ENCODE measurements around the gene FOXE1. TPM values are rescaled to one million over a fixed set of nuclear protein-coding genes. Genes with fewer than 3 reads are reported as not detected.

FOXE1 gene
- not detected for polyA plus RNA-seq (2013, experiment 1 of 2)
- polyA plus RNA-seq (2013, experiment 2 of 2), result not detected

DNA sequence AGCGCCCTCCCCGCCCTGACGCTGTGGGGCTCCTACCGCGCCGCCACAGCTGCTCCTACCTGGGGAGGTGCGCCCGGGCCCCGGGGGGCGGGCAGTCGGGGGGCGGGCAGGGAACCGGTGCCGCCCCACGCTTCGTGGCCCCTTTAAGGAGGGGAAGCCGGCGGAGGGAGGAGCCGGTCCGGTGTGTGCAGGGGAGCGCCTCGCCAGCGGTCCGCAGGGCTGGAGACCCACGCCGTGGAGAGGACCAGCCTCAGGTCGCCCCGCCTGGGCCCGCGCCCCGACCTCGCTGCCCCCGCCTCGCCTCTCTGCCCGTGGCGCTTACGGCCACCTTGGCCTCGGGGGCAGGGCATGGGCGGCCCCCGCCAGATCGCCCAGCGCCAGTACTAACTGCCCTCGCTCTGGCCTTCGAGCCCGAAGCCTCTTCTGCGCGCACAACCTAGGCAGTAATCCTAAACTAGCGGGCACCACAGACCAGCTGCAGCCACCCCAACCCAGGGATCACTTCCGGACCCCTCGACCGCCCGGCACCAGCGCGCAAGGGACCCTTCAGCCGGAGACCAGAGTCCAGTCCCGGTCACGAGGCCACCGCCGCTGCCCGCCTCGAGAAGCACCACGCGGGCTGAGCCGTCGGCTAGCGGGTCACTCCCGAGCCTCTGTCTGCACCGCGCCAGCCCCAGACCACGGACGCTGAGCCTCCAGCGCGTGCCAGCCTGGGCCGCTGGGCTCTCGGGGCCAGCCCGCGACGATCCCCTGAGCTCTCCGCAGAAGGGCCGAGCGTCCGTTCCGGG is at the start of gene FOXE1:
FOXE1 (plus strand) TSS at position 171 of the 788 bp plus-strand sequence. CDS start 689 bp downstream, outside the sequence.
- Histone ChIP-seq H3K4me1 (ENCODE audit: insufficient read depth, low read length) (peaks cover 15% of the 10 kb centered on the region), H3K27ac (ENCODE audit: low read depth, low read length) (no peak within 1 kb of the TSS), H3K9me3 (ENCODE audit: insufficient read depth, low read depth, low read length) (no peaks in the 10 kb centered on the region), H3K9ac (ENCODE audit: low read depth, low read length) (no peak within 1 kb of the TSS), H3K36me3 (ENCODE audit: insufficient read depth, low read length) (no peaks in the 10 kb centered on the region), H3K4me3 (ENCODE audit: low read length) (peak within 1 kb of the TSS; percentile 43), H3K27me3 (ENCODE audit: insufficient read depth, low read length) (peaks cover 100% of the 10 kb centered on the region)
- under 1% methylated on average over 83 of the region's 83 CpGs for WGBS

DNA sequence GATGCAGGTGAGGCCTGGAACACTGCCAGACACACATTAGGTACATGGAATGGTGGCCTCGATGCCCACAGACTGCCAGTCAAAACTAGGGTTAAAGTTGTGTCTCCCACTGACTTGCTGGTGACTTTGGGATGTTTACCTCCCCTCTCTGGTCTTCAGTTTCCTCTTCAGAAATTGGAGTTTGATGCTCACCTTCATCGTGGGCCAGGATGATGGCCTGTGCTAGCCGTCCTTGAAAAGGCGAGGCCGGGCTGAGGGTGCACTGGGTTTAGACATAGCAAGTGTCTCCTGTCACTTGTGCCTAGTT is 49.0 kb upstream of the FOXE1 start:
- no peak overlapping the region for H3K27ac ChIP-seq (ENCODE audit: low read depth, low read length)

DNA sequence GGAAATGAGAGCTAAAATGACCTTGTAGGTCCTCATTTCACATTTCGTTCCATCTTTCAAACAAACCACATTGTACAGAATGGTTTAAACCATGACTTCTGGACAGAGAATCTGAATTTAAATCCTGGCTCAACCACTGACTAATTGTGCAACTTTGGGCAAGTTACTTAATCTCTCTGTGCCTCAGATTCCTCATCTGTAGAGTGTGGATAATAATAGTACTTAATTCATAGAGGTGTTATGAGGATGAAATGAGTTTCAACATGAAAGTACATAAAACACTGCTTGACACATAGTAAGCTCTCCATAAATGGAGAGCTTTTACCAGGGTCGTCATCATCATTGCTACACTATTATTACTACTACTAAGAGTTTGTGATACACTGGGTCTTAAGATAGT is 46.3 kb upstream of the FOXE1 start:
- 100% methylated on average over 1 of the region's 2 CpGs for WGBS
- H3K4me3 ChIP-seq (ENCODE audit: low read length), result no peak overlapping the region
- peaks cover 52% of the 10 kb centered on the region for H3K27me3 ChIP-seq (ENCODE audit: insufficient read depth, low read length)
- H3K4me1 ChIP-seq (ENCODE audit: insufficient read depth, low read length), result peaks cover 27% of the 10 kb centered on the region
- no peak overlapping the region for H3K9ac ChIP-seq (ENCODE audit: low read depth, low read length)
- H3K27ac ChIP-seq (ENCODE audit: low read depth, low read length), result no peak overlapping the region
- H3K36me3 ChIP-seq (ENCODE audit: insufficient read depth, low read length), result no peaks in the 10 kb centered on the region
- H3K9me3 ChIP-seq (ENCODE audit: insufficient read depth, low read depth, low read length), result no peaks in the 10 kb centered on the region

More for the DNA sequence above, 49.0 kb upstream of the FOXE1 start:
- Histone ChIP-seq H3K4me3 (ENCODE audit: low read length) (peak overlapping the region; percentile 71), H3K9me3 (ENCODE audit: insufficient read depth, low read depth, low read length) (no peaks in the 10 kb centered on the region), H3K27me3 (ENCODE audit: insufficient read depth, low read length) (peaks cover 43% of the 10 kb centered on the region), H3K4me1 (ENCODE audit: insufficient read depth, low read length) (peaks cover 15% of the 10 kb centered on the region; the same call in 1 of the 2 replicates), H3K9ac (ENCODE audit: low read depth, low read length) (peak overlapping the region; percentile 76; the same call in 1 of the 2 replicates), H3K36me3 (ENCODE audit: insufficient read depth, low read length) (no peaks in the 10 kb centered on the region)
- 82% methylated on average over 5 of the region's 5 CpGs for WGBS

DNA sequence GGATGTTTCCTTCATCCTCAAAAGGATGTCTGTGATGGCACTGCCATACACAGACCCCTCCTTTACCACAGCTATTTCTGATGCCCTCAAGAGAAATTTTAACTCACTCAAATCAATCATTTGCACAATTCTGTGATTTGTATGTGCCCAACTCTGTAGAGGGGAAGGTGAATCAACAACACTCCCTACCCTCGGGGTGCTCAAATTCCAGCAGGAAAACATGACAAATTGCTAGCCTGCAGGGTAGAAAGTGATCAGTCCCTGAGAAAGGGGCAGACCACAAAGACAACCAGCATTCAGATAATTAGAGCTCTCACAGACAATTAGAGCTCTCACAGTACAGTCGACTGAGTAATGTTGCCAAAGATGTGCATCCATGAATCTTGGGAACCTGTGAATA is 45.3 kb upstream of the FOXE1 start:
- no peak overlapping the region for H3K9ac ChIP-seq (ENCODE audit: low read depth, low read length)
- H3K27ac ChIP-seq (ENCODE audit: low read depth, low read length), result no peak overlapping the region
- no peaks in the 10 kb centered on the region for H3K9me3 ChIP-seq (ENCODE audit: insufficient read depth, low read depth, low read length)
- H3K36me3 ChIP-seq (ENCODE audit: insufficient read depth, low read length), result no peaks in the 10 kb centered on the region
- peaks cover 53% of the 10 kb centered on the region for H3K27me3 ChIP-seq (ENCODE audit: insufficient read depth, low read length)
- no peak overlapping the region for H3K4me3 ChIP-seq (ENCODE audit: low read length)
- WGBS, result 32% methylated on average over 2 of the region's 2 CpGs
- H3K4me1 ChIP-seq (ENCODE audit: insufficient read depth, low read length), result peaks cover 27% of the 10 kb centered on the region

- Histone ChIP-seq H3K4me1 (ENCODE audit: insufficient read depth, low read length) (peaks cover 27% of the 10 kb centered on the region), H3K9me3 (ENCODE audit: insufficient read depth, low read depth, low read length) (no peaks in the 10 kb centered on the region), H3K36me3 (ENCODE audit: insufficient read depth, low read length) (no peaks in the 10 kb centered on the region), H3K27ac (ENCODE audit: low read depth, low read length) (no peak overlapping the region), H3K4me3 (ENCODE audit: low read length) (no peak overlapping the region), H3K27me3 (ENCODE audit: insufficient read depth, low read length) (peaks cover 53% of the 10 kb centered on the region), H3K9ac (ENCODE audit: low read depth, low read length) (no peak overlapping the region)
- WGBS, result 81% methylated on average over 5 of the region's 5 CpGs
Measured at GRCh38 chr9:97808415-97808814, 44.6 kb upstream of the FOXE1 start.

- H3K9ac ChIP-seq (ENCODE audit: low read depth, low read length), result no peak overlapping the region
- peaks cover 50% of the 10 kb centered on the region for H3K27me3 ChIP-seq (ENCODE audit: insufficient read depth, low read length)
- 82% methylated on average over 1 of the region's 2 CpGs for WGBS
- H3K36me3 ChIP-seq (ENCODE audit: insufficient read depth, low read length), result no peaks in the 10 kb centered on the region
- H3K4me1 ChIP-seq (ENCODE audit: insufficient read depth, low read length), result peaks cover 27% of the 10 kb centered on the region
- no peak overlapping the region for H3K4me3 ChIP-seq (ENCODE audit: low read length)
- no peaks in the 10 kb centered on the region for H3K9me3 ChIP-seq (ENCODE audit: insufficient read depth, low read depth, low read length)
- no peak overlapping the region for H3K27ac ChIP-seq (ENCODE audit: low read depth, low read length)
Measured at GRCh38 chr9:97808972-97809371, 44.1 kb upstream of the FOXE1 start.

DNA sequence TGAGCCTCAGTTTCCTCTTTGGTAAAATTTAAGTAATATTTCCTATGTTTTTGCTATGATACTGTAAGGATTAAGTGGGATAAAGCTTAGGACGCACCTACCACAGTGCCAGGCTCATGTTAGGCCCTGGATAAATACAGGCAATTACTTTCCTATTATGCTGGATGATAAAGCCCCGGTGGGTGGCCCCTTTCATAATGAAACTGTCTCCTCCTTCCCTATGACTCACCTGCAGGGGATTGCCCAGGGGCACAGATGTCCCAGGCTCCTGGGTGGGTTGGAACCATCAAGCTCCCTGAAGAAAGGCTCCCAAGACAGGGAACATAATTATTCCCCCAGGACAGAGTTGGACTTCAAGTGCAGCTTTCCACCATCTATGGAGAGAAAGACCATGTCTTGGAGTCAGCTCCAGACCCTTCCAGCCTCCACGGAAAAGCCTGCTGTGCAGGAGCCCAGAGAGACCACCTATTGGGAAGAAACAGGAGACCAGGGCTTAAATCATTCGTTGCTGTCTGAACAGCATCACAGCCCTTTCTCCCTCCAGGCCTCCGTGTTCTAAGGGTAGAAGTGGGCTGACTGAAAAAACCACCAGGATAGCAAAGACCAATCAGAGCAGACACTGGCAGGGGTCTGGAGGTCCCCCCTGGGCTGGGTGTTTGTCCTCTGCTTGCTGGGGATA is 43.2 kb upstream of the FOXE1 start:
- H3K9ac ChIP-seq (ENCODE audit: low read depth, low read length), result no peak overlapping the region
- H3K9me3 ChIP-seq (ENCODE audit: insufficient read depth, low read depth, low read length), result no peaks in the 10 kb centered on the region
- no peaks in the 10 kb centered on the region for H3K36me3 ChIP-seq (ENCODE audit: insufficient read depth, low read length)
- no peak overlapping the region for H3K4me3 ChIP-seq (ENCODE audit: low read length)
- peaks cover 42% of the 10 kb centered on the region for H3K27me3 ChIP-seq (ENCODE audit: insufficient read depth, low read length)
- no peak overlapping the region for H3K27ac ChIP-seq (ENCODE audit: low read depth, low read length)
- peaks cover 27% of the 10 kb centered on the region for H3K4me1 ChIP-seq (ENCODE audit: insufficient read depth, low read length)
- 32% methylated on average over 5 of the region's 5 CpGs for WGBS

DNA sequence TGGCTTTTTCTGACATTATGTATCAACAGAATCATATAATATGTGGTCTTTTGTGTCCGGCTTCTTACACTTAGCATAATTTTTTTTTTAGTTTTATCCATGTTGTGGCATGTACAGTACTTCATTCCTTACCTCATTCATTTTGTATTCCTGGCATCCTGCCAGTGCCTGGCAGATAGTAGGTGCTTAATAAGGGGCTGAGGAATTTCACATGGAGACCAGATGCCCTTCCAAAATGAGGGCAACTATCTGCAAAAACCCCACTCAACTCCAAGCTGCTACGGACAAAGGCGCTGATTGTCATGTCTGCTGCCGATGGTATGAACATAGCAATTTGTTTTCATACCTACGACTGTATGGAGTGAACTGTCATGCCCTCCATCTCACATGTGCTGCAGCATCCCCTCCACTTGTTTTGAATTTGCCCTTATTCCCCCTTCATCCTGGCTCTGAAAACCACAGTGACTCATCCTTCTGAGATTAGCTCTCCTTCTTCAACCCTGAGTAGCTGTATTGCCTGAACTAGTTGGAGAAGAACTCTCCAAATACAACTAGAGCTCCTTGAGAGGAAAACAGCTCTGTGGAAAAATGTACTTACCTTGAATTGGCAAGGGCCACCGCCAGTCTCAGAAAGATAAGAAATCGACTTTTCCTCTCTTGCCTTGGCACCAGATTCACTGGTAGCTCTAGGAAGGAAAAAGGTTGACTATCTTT is 41.3 kb upstream of the FOXE1 start:
- H3K9ac ChIP-seq (ENCODE audit: low read depth, low read length), result no peak overlapping the region
- peaks cover 27% of the 10 kb centered on the region for H3K4me1 ChIP-seq (ENCODE audit: insufficient read depth, low read length)
- 90% methylated on average over 6 of the region's 7 CpGs for WGBS
- H3K27ac ChIP-seq (ENCODE audit: low read depth, low read length), result no peak overlapping the region
- H3K36me3 ChIP-seq (ENCODE audit: insufficient read depth, low read length), result no peaks in the 10 kb centered on the region
- H3K4me3 ChIP-seq (ENCODE audit: low read length), result no peak overlapping the region
- peaks cover 26% of the 10 kb centered on the region for H3K27me3 ChIP-seq (ENCODE audit: insufficient read depth, low read length)
- no peaks in the 10 kb centered on the region for H3K9me3 ChIP-seq (ENCODE audit: insufficient read depth, low read depth, low read length)

DNA sequence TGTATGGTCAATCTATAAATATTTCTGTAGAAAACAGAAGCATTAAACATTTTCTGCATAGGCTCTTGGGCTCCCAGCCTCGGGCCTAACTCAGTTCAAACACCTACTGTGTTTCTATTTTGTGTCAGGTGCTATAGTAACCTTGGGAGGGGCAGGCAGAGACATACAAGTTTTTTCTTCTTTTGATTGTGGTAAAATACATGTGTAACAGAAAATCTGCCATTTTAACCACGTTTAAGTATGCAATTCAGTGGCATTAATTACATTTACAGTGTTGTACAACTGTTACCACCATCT is 40.8 kb upstream of the FOXE1 start:
- no peak overlapping the region for H3K4me3 ChIP-seq (ENCODE audit: low read length)
- H3K9me3 ChIP-seq (ENCODE audit: insufficient read depth, low read depth, low read length), result no peaks in the 10 kb centered on the region
- no peak overlapping the region for H3K9ac ChIP-seq (ENCODE audit: low read depth, low read length)
- H3K36me3 ChIP-seq (ENCODE audit: insufficient read depth, low read length), result no peaks in the 10 kb centered on the region
- WGBS, result 89% methylated on average over 2 of the region's 2 CpGs
- peaks cover 27% of the 10 kb centered on the region for H3K4me1 ChIP-seq (ENCODE audit: insufficient read depth, low read length)
- peaks cover 21% of the 10 kb centered on the region for H3K27me3 ChIP-seq (ENCODE audit: insufficient read depth, low read length)
- no peak overlapping the region for H3K27ac ChIP-seq (ENCODE audit: low read depth, low read length)

DNA sequence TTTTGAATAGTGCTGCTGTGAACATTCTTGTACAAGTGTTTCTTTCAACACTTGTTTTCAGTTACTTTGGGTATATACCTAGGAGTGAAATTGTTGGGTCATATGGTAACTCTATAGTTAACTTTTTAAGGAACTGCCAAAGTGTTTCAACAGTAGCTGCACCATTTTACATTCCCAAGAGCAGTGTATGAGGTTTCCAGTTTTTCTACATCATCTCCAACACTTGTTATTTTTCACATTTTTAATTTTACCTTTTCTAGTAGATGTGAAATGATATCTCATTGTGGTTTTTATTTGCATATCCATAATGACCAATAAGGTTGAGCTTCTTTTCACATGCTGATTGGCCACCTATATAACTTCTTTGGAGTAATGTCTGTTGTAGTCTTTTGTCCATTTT is 40.0 kb upstream of the FOXE1 start:
- Histone ChIP-seq H3K36me3 (ENCODE audit: insufficient read depth, low read length) (no peaks in the 10 kb centered on the region), H3K9me3 (ENCODE audit: insufficient read depth, low read depth, low read length) (no peaks in the 10 kb centered on the region), H3K4me1 (ENCODE audit: insufficient read depth, low read length) (peaks cover 21% of the 10 kb centered on the region), H3K9ac (ENCODE audit: low read depth, low read length) (no peak overlapping the region), H3K27ac (ENCODE audit: low read depth, low read length) (no peak overlapping the region), H3K27me3 (ENCODE audit: insufficient read depth, low read length) (peaks cover 14% of the 10 kb centered on the region), H3K4me3 (ENCODE audit: low read length) (no peak overlapping the region)

DNA sequence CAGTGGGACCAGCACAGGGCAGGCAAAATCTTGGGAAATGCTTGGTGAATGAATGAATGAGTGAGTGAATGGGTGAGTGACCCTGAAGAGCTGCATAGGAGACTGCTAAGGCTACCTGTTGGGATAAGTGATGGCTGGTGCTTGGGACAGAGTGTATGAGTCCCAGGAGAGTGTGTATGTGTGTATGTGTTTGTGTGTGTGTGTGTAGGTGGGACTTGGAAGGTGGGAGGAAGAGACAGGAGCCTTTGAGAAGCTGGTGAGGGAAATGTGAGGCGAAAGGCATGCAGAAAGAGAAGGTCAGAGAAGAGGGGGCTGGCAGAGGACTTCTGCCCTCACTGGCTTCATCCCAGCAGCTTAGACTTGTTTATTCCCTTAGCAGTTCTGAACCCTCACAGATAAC is 33.3 kb upstream of the FOXE1 start:
- Histone ChIP-seq H3K9ac (ENCODE audit: low read depth, low read length) (no peak overlapping the region), H3K9me3 (ENCODE audit: insufficient read depth, low read depth, low read length) (no peaks in the 10 kb centered on the region), H3K27ac (ENCODE audit: low read depth, low read length) (no peak overlapping the region), H3K4me3 (ENCODE audit: low read length) (no peak overlapping the region), H3K36me3 (ENCODE audit: insufficient read depth, low read length) (no peaks in the 10 kb centered on the region), H3K27me3 (ENCODE audit: insufficient read depth, low read length) (peaks cover 11% of the 10 kb centered on the region; the same call in 1 of the 2 replicates), H3K4me1 (ENCODE audit: insufficient read depth, low read length) (no peaks in the 10 kb centered on the region)
- 82% methylated on average over 1 of the region's 1 CpG for WGBS
